Epithelial cell of esophagus (primary cell): ENCODE data around the gene LRP8.

ENCODE experiments used
- DNase-seq: peaks from one replicate; pipeline ENCODE4 v3.0.0; 2010; ENCODE audit warnings: low read depth
- H3K4me3 ChIP-seq: 2 replicates; pipeline ENCODE4 v1.5.1; 2011; ENCODE audit warnings: mild to moderate bottlenecking, low read length, control low read depth
- CTCF ChIP-seq: IDR thresholded peaks from 2 replicates; pipeline ENCODE4 v1.5.1; 2011; ENCODE audit warnings: low read depth, mild to moderate bottlenecking, low read length, control low read depth, inconsistent platforms; ENCODE audit not compliant: insufficient read depth; ENCODE audit errors: missing control alignments

Gene LRP8

DNA sequence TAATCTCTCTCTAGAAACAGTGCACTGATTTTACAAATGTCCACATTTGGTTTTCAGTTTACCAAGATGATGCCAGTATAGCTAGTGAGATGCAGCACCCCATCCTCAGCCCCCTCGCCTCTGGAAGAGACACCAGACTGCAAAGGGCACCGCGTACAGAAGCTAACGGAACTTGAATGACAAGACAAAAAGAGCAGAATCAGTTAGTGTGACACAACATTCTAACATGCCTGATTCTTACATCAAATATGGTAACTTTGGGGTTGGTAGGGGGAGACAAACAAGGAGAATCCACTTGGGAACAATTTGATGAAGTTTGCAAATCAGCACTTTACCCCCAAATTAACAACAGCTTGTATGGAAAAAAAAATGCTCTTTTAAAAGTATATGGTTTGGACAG is 85.5 kb downstream of the LRP8 start:
- no peak for DNase-seq
- TF ChIP-seq CTCF, result no peak
- no peak overlapping the region for H3K4me3 ChIP-seq

- TF ChIP-seq CTCF, result no peak
- H3K4me3 ChIP-seq, result no peak overlapping the region
- DNase-seq, result no peak
These were observed 86.0 kb downstream of the LRP8 start for GRCh38 chr1:53241828-53242227.

DNA sequence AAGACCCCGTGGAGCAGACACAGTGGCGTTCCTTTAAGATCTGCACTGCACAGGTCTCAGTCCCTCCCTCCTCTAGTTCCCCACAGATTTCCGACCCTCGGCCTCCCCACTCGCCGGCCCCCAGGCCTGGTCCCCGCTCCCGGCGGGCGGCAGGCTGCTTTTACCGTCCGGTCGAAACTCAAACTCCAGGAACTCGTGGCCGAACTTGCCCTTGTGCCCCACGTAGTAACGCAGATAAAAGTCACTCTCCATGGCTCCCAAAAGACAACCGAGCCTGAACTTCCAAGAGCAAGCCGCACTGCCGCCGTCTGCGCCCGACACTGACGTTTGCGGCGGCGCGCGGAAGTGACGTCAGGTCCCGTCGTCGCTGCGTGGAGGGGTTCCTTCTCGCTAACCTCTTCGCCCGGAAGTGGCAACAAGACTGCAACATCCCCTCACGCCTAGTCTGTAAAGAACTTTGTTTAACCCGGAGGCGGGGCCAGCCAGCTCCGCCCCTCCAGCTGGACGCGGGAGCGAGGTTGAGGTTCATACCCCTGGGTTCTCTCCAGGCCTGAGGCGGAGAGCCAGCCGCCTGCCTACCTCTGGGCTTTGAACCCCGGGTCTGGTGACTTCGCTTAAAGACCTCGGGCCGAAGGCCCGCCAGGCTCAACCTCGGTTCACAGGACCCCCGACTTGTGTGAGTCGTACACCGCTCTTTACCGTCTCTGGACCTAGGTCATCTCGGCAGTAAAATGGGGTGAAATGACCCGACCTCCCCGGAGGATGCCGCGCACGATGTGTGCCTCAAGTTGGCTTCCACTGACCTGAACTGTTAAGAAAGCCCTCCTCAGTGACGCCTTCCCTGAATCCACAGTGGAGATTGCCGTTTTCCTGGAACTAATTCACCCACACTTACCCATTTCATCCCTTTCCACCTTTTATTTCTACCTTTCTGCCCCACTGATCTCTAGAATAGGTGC is 89.4 kb downstream of the LRP8 start, which contains the start of gene MAGOH:
MAGOH (minus strand) TSS at position 322 of the 959 bp plus-strand sequence; CDS start at position 252, 70 bp downstream.
- no peak for TF ChIP-seq CTCF
- DNase-seq, result peak; percentile 95
- peak within 1 kb of the TSS; percentile 95 for H3K4me3 ChIP-seq

GRCh38 chr1:53237638-53238037 is 90.2 kb downstream of the LRP8 start:
- TF ChIP-seq CTCF, result no peak
- DNase-seq, result no peak
- H3K4me3 ChIP-seq, result peak overlapping the region; percentile 95

DNA sequence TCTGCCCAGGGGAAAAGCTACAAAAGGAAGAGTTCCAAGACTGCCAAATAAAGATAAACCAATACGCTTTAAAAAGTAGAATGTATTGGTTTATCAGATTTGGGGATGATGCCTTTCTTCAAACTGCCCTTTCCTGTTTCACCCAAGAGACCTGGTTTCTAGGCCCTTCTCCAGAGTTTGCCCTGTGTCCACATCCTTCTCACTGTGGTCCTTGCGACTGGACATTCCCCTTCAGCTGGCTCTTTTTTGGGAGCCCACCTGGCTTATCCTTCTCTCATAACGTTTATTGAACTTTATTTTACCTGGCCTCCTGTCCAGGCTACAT is 106.9 kb downstream of the LRP8 start:
- peak overlapping the region; percentile 77 for H3K4me3 ChIP-seq
- TF ChIP-seq CTCF, result no peak
- no peak for DNase-seq

DNA sequence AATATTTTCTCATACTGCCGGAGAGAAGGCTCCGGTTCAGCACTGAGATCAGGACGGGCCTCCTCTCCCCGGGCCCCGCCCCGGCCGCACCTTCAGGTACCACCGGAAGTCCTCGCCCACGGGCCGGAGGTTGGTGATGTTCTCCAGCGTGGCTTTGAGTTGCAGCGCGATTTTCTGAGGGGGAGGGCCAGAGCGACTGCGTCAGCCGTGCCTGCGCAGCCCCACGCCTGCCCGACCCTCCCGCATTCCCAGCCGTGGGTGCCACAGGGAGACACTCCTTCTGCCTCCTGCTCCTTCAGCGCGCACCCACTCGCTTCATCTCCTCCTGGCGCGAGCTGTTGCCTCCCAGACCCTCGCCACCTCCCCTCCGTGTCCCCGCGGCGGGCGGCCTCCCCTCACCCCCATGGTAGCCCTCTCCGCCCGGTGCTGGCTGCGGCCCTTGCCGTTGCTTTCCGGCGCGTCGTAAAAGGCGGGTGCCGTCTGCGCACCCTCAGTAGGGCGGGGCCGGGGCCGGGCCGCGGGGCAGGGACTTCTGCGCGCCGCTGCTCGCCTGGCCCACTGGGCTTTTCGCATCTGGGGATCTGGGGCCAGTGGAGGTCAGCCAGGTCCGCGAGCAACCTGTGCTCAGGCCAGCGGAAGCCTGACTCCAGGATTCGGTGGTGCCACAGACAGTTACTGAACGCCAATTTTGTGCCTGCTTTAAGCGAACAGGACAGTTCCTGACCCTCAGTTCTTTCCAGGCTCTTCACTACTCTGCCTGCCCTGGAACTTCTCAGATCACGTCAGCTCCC is 107.5 kb downstream of the LRP8 start, which contains the start of gene CZIB:
CZIB (minus strand) TSS at position 464 of the 791 bp plus-strand sequence; CDS start at position 405, 59 bp downstream.
- H3K4me3 ChIP-seq, result peak within 1 kb of the TSS; percentile 77
- TF ChIP-seq CTCF, result no peak
- DNase-seq, result peak; percentile 96
